GM12878 (cell line): Measurements from ENCODE around the gene C10orf105. TPM values are rescaled to one million over a fixed set of nuclear protein-coding genes. Genes with fewer than 3 reads are reported as not detected.
A peak's percentile ranks its signal among the peaks of the same experiment; 100 is the strongest.

Source experiments
- ATAC-seq: fragments of 200-7000 bp; cut with Tn5 transposase; 3 replicates; pipeline ENCODE4 v1.9.1; 2020; ENCODE audit warnings: mild to moderate bottlenecking, moderate library complexity
- BruUV-seq: library from RNA; stranded (reverse); fragments of 400-500 nt; replicated peaks from 2 replicates; lab custom pipeline; 2021; lab: Mats Ljungman, UMichigan
- CTCF ChIA-PET: fragments of 300-600 bp; sonication (Branson Sonifier 250); formaldehyde crosslinking; extraction: SDS; loops from one replicate; lab custom pipeline; 2021; ENCODE audit warnings: inconsistent platforms; lab: Yijun Ruan, JAX
- POLR2A ChIA-PET: fragments of 350-600 bp; formaldehyde crosslinking; extraction: SDS; loops from one replicate; lab custom pipeline; 2021; ENCODE audit warnings: inconsistent platforms; lab: Charles Lee
- RAD21 ChIA-PET: fragments of 300-600 bp; sonication (Branson Sonifier 250); formaldehyde crosslinking; loops from one replicate; lab custom pipeline; 2023; ENCODE audit warnings: antibody characterized with exemption; ENCODE audit not compliant: unreplicated experiment; lab: Charles Lee
- SMC1A ChIA-PET: fragments of 300-600 bp; sonication (Branson Sonifier 250); formaldehyde crosslinking; loops from one replicate; lab custom pipeline; 2023; ENCODE audit not compliant: unreplicated experiment, uncharacterized antibody; lab: Charles Lee
- DNase-seq: peaks from one replicate; pipeline ENCODE4 v3.0.0-alpha.2; 2011; ENCODE audit warnings: low read depth, low spot score
- FAIRE-seq: peaks from 3 replicates; lab custom pipeline; 2011; peaks lifted over from hg19 to GRCh38; lab: Jason Lieb, UNC
- H2AFZ ChIP-seq: 2 replicates; pipeline ENCODE4 v1.6.0; 2011; ENCODE audit warnings: low read depth, low read length, control low read depth; ENCODE audit not compliant: control insufficient read depth
- H3K27ac ChIP-seq: 2 replicates; pipeline ENCODE4 v1.5.1; 2011; ENCODE audit warnings: control low read depth; ENCODE audit not compliant: control insufficient read depth, insufficient read depth
- H3K27me3 ChIP-seq, 2 experiments: replicated peaks in 1 of 2; 2 replicates each; pipeline versions ENCODE4 v1.6.0 to v1.6.1; 2011; ENCODE audit warnings: low read length in 1 of 2; ENCODE audit not compliant: control insufficient read depth in 2 of 2, insufficient read depth in 2 of 2
- H3K36me3 ChIP-seq, 2 experiments: 2 replicates each; pipeline ENCODE4 v1.5.1; 2011; ENCODE audit warnings: low read length in 1 of 2; ENCODE audit not compliant: control insufficient read depth in 2 of 2, insufficient read depth in 2 of 2
- H3K4me1 ChIP-seq: 2 replicates; pipeline ENCODE4 v1.6.1; 2011; ENCODE audit warnings: mild to moderate bottlenecking, low read length, moderate library complexity, mixed read lengths; ENCODE audit not compliant: control insufficient read depth, insufficient read depth
- H3K4me2 ChIP-seq: 2 replicates; pipeline ENCODE4 v1.6.0; 2011; ENCODE audit warnings: control low read depth; ENCODE audit not compliant: control insufficient read depth, insufficient read depth
- H3K4me3 ChIP-seq: fragments of 200-600 bp; sonication (generic); 2 replicates; pipeline ENCODE4 v1.5.1; 2016
- H3K79me2 ChIP-seq: 2 replicates; pipeline ENCODE4 v1.6.0; 2011; ENCODE audit warnings: low read length; ENCODE audit not compliant: control insufficient read depth, insufficient read depth
- H3K9ac ChIP-seq: 2 replicates; pipeline ENCODE4 v1.8.0; 2011; ENCODE audit warnings: low read length, control low read depth, mixed read lengths; ENCODE audit not compliant: control insufficient read depth, insufficient read depth
- H3K9me3 ChIP-seq: replicated peaks from 3 replicates; pipeline ENCODE4 v1.5.1; 2011; ENCODE audit warnings: mild to moderate bottlenecking, low read length; ENCODE audit not compliant: control insufficient read depth, insufficient read depth
- H4K20me1 ChIP-seq: 2 replicates; pipeline ENCODE4 v1.6.0; 2011; ENCODE audit not compliant: control insufficient read depth, insufficient read depth
- ATF2 ChIP-seq: IDR thresholded peaks from 2 replicates; pipeline ENCODE4 v1.6.1; 2012; ENCODE audit warnings: low read length, inconsistent platforms
- ATF7 ChIP-seq: fragments of 450-650 bp; IDR thresholded peaks from 2 replicates; pipeline ENCODE4 v1.6.1; 2016; ENCODE audit warnings: low read depth, mild to moderate bottlenecking
- HCFC1 ChIP-seq: fragments of 150-350 bp; IDR thresholded peaks from 2 replicates; pipeline ENCODE4 v1.6.1; 2014; ENCODE audit warnings: low read length
- NFIC ChIP-seq: IDR thresholded peaks from 2 replicates; pipeline ENCODE4 v1.6.1; 2012; ENCODE audit warnings: low read depth, mild to moderate bottlenecking, inconsistent platforms, low read length, moderate library complexity
- NKRF ChIP-seq: fragments of 450-650 bp; conservative IDR thresholded peaks from 2 replicates; pipeline ENCODE4 v1.6.1; 2017; ENCODE audit warnings: mild to moderate bottlenecking, moderate library complexity
- NR2F1 ChIP-seq: fragments of 450-650 bp; conservative IDR thresholded peaks from 2 replicates; pipeline ENCODE4 v1.6.1; 2017; ENCODE audit warnings: mild to moderate bottlenecking
- PBX3 ChIP-seq: IDR thresholded peaks from 2 replicates; pipeline ENCODE4 v1.6.1; 2011; ENCODE audit warnings: mild to moderate bottlenecking, low read depth, low read length, moderate library complexity; ENCODE audit not compliant: insufficient replicate concordance
- POLR2AphosphoS5 ChIP-seq: IDR thresholded peaks from 2 replicates; pipeline ENCODE4 v1.6.1; 2011; ENCODE audit warnings: mild to moderate bottlenecking, low read length, inconsistent platforms
- RAD51 ChIP-seq: fragments of 450-650 bp; IDR thresholded peaks from 2 replicates; pipeline ENCODE4 v1.6.1; 2016; ENCODE audit warnings: moderate library complexity, mild to moderate bottlenecking, inconsistent platforms
- SP1 ChIP-seq: IDR thresholded peaks from one replicate; pipeline ENCODE4 v1.6.1; 2011; ENCODE audit warnings: low read depth, low read length
- SUPT20H ChIP-seq: IDR thresholded peaks from 2 replicates; pipeline ENCODE4 v1.6.1; 2011; ENCODE audit warnings: low read depth, mild to moderate bottlenecking, low read length, moderate library complexity, borderline replicate concordance; ENCODE audit not compliant: control insufficient read depth
- ZBED1 ChIP-seq: IDR thresholded peaks from 2 replicates; pipeline ENCODE4 v1.6.1; 2016; ENCODE audit warnings: borderline replicate concordance
- ZNF24 ChIP-seq: fragments of 450-650 bp; IDR thresholded peaks from 2 replicates; pipeline ENCODE4 v1.6.1; 2017; ENCODE audit warnings: antibody characterized with exemption, mild to moderate bottlenecking
- WGBS: methylation state at CpG from one replicate; pipeline ENCODE4 v1.1.6; 2016; ENCODE audit warnings: low lambda C conversion rate; ENCODE audit not compliant: insufficient replicate concordance, insufficient coverage; ENCODE audit errors: missing lambda C conversion rate; 5-methylcytosine and 5-hydroxymethylcytosine counted together
- in situ Hi-C: fragments of 300-500 bp; cut with MboI; formaldehyde crosslinking; loops from 9 replicates; pipeline ENCODE4 v1.14.3; 2018; ENCODE audit warnings: mixed read lengths
- intact Hi-C: fragments of 100-400 bp; cut with micrococcal nuclease; formaldehyde crosslinking; loops from one replicate; pipeline ENCODE4 v1.14.2; 2022; ENCODE audit not compliant: unreplicated experiment
- polyA plus RNA-seq, 11 experiments: library from polyadenylated mRNA; depleted of rRNA in 4 of 11; unstranded in 6 of 11; stranded (reverse) in 5 of 11; fragments of >200 nt; fragmentation: Nextera tagmentation in 4 of 11; fragmentation: Illumina TruSeq in 1 of 11; extraction: Ambion mirVana in 4 of 11; extraction: Trizol in 1 of 11; gene quantifications; 1 replicate in 1 of 11; 2 replicates in 10 of 11; pipeline versions ENCODE4 v1.2.1 to v1.2.3, GENCODE V29; 2011 to 2016; ENCODE audit warnings: inconsistent platforms in 2 of 11, missing spikeins in 2 of 11, low read depth in 1 of 11
- total RNA-seq, 4 experiments: library from RNA; depleted of rRNA in 3 of 4; stranded (reverse); fragments of >200 nt in 3 of 4; fragmentation: Illumina TruSeq in 1 of 4; extraction: Trizol in 1 of 4; gene quantifications; 2 replicates each; pipeline versions ENCODE4 v1.2.1 to v1.2.3, GENCODE V29; 2013 to 2021
- TF ChIP-seq, protein P1 (sequence below), 3 experiments: IDR thresholded peaks in 2 of 3; conservative IDR thresholded peaks in 1 of 3; 2 replicates each; pipeline ENCODE4 v1.5.1; 2011; ENCODE audit warnings: low read depth in 3 of 3, low read length in 3 of 3, mild to moderate bottlenecking in 3 of 3, control low read depth in 2 of 3, moderate library complexity in 2 of 3, inconsistent platforms in 1 of 3, mixed read lengths in 1 of 3; ENCODE audit not compliant: control insufficient read depth in 2 of 3, insufficient read depth in 1 of 3; ENCODE audit errors: extremely low read depth in 1 of 3

The C10orf105 gene
- total and polyA plus RNA-seq, 10 of the 15 experiments (the other 5 are each of a cell fraction or from before 2014, with no cell fraction given): 0.04 to 0.06 (median 0.05) TPM; not detected in 7

- in situ Hi-C loops (no loop called here), intact Hi-C loops (no loop called here)
- H3K27me3 ChIP-seq: no peaks in the 10 kb centered on the region
- no peak for ATAC-seq
- H3K4me1 ChIP-seq: peaks cover 48% of the 10 kb centered on the region
- H3K27ac ChIP-seq: peak overlapping the region; percentile 81; the same call in 1 of the 2 replicates
- H4K20me1 ChIP-seq: no peaks in the 10 kb centered on the region
- no peaks in the 10 kb centered on the region for H3K36me3 ChIP-seq
- WGBS: 84% methylated on average over 10 of the region's 10 CpGs
- no TSS peak for BruUV-seq
- ChIA-PET CTCF (interaction anchor here (1.2 to 5.1 kb wide), 5 partner anchors 31 to 345 kb away, joined by 4 to 40 read pairs (median 7); partner anchors contain the start of gene VSIR), SMC1A (interaction anchor here (0.6 to 1.7 kb wide), 4 partner anchors 19 to 82 kb away, joined by 3 to 4 read pairs (median 4); no protein-coding TSS in a partner anchor), RAD21 (interaction anchor here (1.6 to 4.4 kb wide), 5 partner anchors 18 to 44 kb away, joined by 5 to 19 read pairs (median 11); partner anchors contain the start of gene VSIR), POLR2A (interaction anchor here (1.4 to 1.9 kb wide), 2 partner anchors 19 to 40 kb away, joined by 6 to 7 read pairs; no protein-coding TSS in a partner anchor)
- H3K4me3 ChIP-seq: no peak overlapping the region
- H3K79me2 ChIP-seq: no peaks in the 10 kb centered on the region
- no peak for FAIRE-seq
- H3K4me2 ChIP-seq: peak overlapping the region; percentile 4; the same call in 1 of the 2 replicates
- H3K9me3 ChIP-seq: no peaks in the 10 kb centered on the region
- no peak overlapping the region for H2AFZ ChIP-seq
- DNase-seq: no peak
- H3K9ac ChIP-seq: no peak overlapping the region; the same call in 1 of the 2 replicates
- TF ChIP-seq NR2F1 (no peak), ZNF24 (no peak), POLR2AphosphoS5 (no peak), PBX3 (no peak), NKRF (no peak), SP1 (no peak), HCFC1 (no peak), ZBED1 (no peak), ATF2 (no peak), ATF7 (no peak), SUPT20H (no peak), NFIC (no peak), RAD51 (no peak)
- TF ChIP-seq, protein P1, sequence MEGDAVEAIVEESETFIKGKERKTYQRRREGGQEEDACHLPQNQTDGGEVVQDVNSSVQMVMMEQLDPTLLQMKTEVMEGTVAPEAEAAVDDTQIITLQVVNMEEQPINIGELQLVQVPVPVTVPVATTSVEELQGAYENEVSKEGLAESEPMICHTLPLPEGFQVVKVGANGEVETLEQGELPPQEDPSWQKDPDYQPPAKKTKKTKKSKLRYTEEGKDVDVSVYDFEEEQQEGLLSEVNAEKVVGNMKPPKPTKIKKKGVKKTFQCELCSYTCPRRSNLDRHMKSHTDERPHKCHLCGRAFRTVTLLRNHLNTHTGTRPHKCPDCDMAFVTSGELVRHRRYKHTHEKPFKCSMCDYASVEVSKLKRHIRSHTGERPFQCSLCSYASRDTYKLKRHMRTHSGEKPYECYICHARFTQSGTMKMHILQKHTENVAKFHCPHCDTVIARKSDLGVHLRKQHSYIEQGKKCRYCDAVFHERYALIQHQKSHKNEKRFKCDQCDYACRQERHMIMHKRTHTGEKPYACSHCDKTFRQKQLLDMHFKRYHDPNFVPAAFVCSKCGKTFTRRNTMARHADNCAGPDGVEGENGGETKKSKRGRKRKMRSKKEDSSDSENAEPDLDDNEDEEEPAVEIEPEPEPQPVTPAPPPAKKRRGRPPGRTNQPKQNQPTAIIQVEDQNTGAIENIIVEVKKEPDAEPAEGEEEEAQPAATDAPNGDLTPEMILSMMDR (IDR thresholded peaks at IDR 0.05 in 2 of 3, conservative IDR thresholded peaks at IDR 0.05 in 1 of 3; ENCODE audit: control insufficient read depth in 2 of 3, extremely low read depth in 1 of 3, insufficient read depth in 1 of 3, low read depth in 3 of 3, low read length in 3 of 3): no peak
Observed at GRCh38 chr10:71729161-71729636, 9.6 kb upstream of the C10orf105 start.
